Measurements from ENCODE around the gene NFIX.
"Not testable (repeated sequence)": the region's sequence is repeated elsewhere in the genome, so short reads cannot be mapped to it uniquely, and the experiment has no call there.

Gene NFIX

GRCh38 chr19:12959481-12959880 is 35.8 kb upstream of the NFIX start:
- DNase-seq: no peak

- DNase-seq: peak; percentile 14
Observed at GRCh38 chr19:12965017-12965811, 30.1 kb upstream of the NFIX start.

GRCh38 chr19:12965812-12966135 is 29.5 kb upstream of the NFIX start:
- no peak for DNase-seq

GRCh38 chr19:12967907-12968306 is 27.4 kb upstream of the NFIX start:
- no peak for DNase-seq

- no peak for DNase-seq
Observed at GRCh38 chr19:12969292-12969988, 25.8 kb upstream of the NFIX start, which contains the start of gene DAND5. TSS of gene DAND5 (plus strand) at chr19:12969576. CDS start at chr19:12969661, 85 bp downstream.

GRCh38 chr19:12970070-12970820 is 25.0 kb upstream of the NFIX start:
- no peak for DNase-seq

- DNase-seq: no peak
Observed at GRCh38 chr19:12973236-12973635, 22.0 kb upstream of the NFIX start.

GRCh38 chr19:12974301-12975220 is 20.7 kb upstream of the NFIX start:
- DNase-seq: no peak

GRCh38 chr19:12975221-12975741 is 20.0 kb upstream of the NFIX start:
- DNase-seq: no peak

- DNase-seq: not testable (repeated sequence)
Observed at GRCh38 chr19:12976109-12976508, 19.2 kb upstream of the NFIX start.

- DNase-seq: no peak
Observed at GRCh38 chr19:12979974-12980373, 15.3 kb upstream of the NFIX start.

- DNase-seq: no peak
Observed at GRCh38 chr19:12982648-12983047, 12.6 kb upstream of the NFIX start.

- DNase-seq: no peak
Observed at GRCh38 chr19:12983091-12983490, 12.2 kb upstream of the NFIX start.

- DNase-seq: peak; percentile 21
Observed at GRCh38 chr19:12983542-12984142, 11.6 kb upstream of the NFIX start.

- no peak for DNase-seq
Observed at GRCh38 chr19:12984143-12984627, 11.1 kb upstream of the NFIX start.

GRCh38 chr19:12984683-12985048 is 10.6 kb upstream of the NFIX start:
- DNase-seq: no peak

- no peak for DNase-seq
Observed at GRCh38 chr19:12985049-12985776, 10.1 kb upstream of the NFIX start.

- no peak for DNase-seq
Observed at GRCh38 chr19:12986726-12987125, 8.5 kb upstream of the NFIX start.

GRCh38 chr19:12987190-12987589 is 8.1 kb upstream of the NFIX start:
- no peak for DNase-seq

GRCh38 chr19:12987781-12988180 is 7.5 kb upstream of the NFIX start:
- no peak for DNase-seq

GRCh38 chr19:12990431-12990830 is 4.8 kb upstream of the NFIX start:
- no peak for DNase-seq

Data from NCI-H2081 treated with DMSO at 0.1 percent for 48 hours (cell line).